Fibroblast of skin of scalp (primary cell): ENCODE results near the gene VPS41.
A peak's percentile ranks its signal among the peaks of the same experiment; 100 is the strongest.

Experiments used
- DNase-seq: peaks from one replicate; pipeline ENCODE4 v3.0.0-alpha.2; 2013

VPS41 gene

GRCh38 chr7:38723327-38723726, 185.7 kb downstream of the VPS41 start:
- no peak for DNase-seq

GRCh38 chr7:38716397-38716796, 192.6 kb downstream of the VPS41 start:
- DNase-seq: no peak

GRCh38 chr7:38709123-38709522, 199.9 kb downstream of the VPS41 start:
- DNase-seq: no peak

- peak; percentile 39 for DNase-seq
Measured at GRCh38 chr7:38704751-38705150, 204.2 kb downstream of the VPS41 start.

GRCh38 chr7:38704041-38704547, 204.9 kb downstream of the VPS41 start:
- DNase-seq: no peak

GRCh38 chr7:38703093-38703492, 205.9 kb downstream of the VPS41 start:
- DNase-seq: no peak

- no peak for DNase-seq
Measured at GRCh38 chr7:38702002-38702535, 206.9 kb downstream of the VPS41 start.

GRCh38 chr7:38700116-38700515, 208.9 kb downstream of the VPS41 start:
- no peak for DNase-seq

GRCh38 chr7:38699471-38699870, 209.5 kb downstream of the VPS41 start:
- DNase-seq: peak; percentile 65

GRCh38 chr7:38694326-38694725, 214.7 kb downstream of the VPS41 start:
- DNase-seq: no peak

- no peak for DNase-seq
Measured at GRCh38 chr7:38686888-38687287, 222.1 kb downstream of the VPS41 start.

- DNase-seq: no peak
Measured at GRCh38 chr7:38685851-38686250, 223.1 kb downstream of the VPS41 start.

GRCh38 chr7:38682606-38683005, 226.4 kb downstream of the VPS41 start:
- no peak for DNase-seq

GRCh38 chr7:38681882-38682281, 227.1 kb downstream of the VPS41 start:
- no peak for DNase-seq

- DNase-seq: no peak
Measured at GRCh38 chr7:38679419-38679818, 229.6 kb downstream of the VPS41 start.

GRCh38 chr7:38678698-38679054, 230.3 kb downstream of the VPS41 start:
- no peak for DNase-seq

GRCh38 chr7:38677981-38678697, 230.9 kb downstream of the VPS41 start:
- no peak for DNase-seq

GRCh38 chr7:38675494-38676106, 233.4 kb downstream of the VPS41 start:
- no peak for DNase-seq

GRCh38 chr7:38674513-38674912, 234.5 kb downstream of the VPS41 start:
- no peak for DNase-seq

GRCh38 chr7:38673795-38674194, 235.2 kb downstream of the VPS41 start:
- peak; percentile 56 for DNase-seq
